ENCODE results near the gene TGM5.
"Not testable (repeated sequence)": the region's sequence is repeated elsewhere in the genome, so short reads cannot be mapped to it uniquely, and the experiment has no call there.

TGM5 gene

GRCh38 chr15:43198556-43198955 is 68.2 kb downstream of the TGM5 start:
- not testable (repeated sequence) for DNase-seq (ENCODE audit: low read depth in 2 of 3, low spot score in 2 of 3)

GRCh38 chr15:43197773-43198172 is 69.0 kb downstream of the TGM5 start:
- not testable (repeated sequence) for DNase-seq (ENCODE audit: low read depth in 2 of 3, low spot score in 2 of 3)

- no peak for DNase-seq (ENCODE audit: low read depth in 2 of 3, low spot score in 2 of 3)
Measured at GRCh38 chr15:43196760-43197548, 69.8 kb downstream of the TGM5 start.

- DNase-seq (ENCODE audit: low read depth in 2 of 3, low spot score in 2 of 3) = no peak
Measured at GRCh38 chr15:43194795-43195194, 71.9 kb downstream of the TGM5 start.

- no peak for DNase-seq (ENCODE audit: low read depth in 2 of 3, low spot score in 2 of 3)
Measured at GRCh38 chr15:43193710-43194109, 73.0 kb downstream of the TGM5 start.

- no peak for DNase-seq (ENCODE audit: low read depth in 2 of 3, low spot score in 2 of 3)
Measured at GRCh38 chr15:43190178-43190577, 76.5 kb downstream of the TGM5 start.

GRCh38 chr15:43189296-43189695 is 77.4 kb downstream of the TGM5 start:
- DNase-seq (ENCODE audit: low read depth in 2 of 3, low spot score in 2 of 3) = no peak

GRCh38 chr15:43187544-43188155 is 79.1 kb downstream of the TGM5 start:
- DNase-seq (ENCODE audit: low read depth in 2 of 3, low spot score in 2 of 3) = no peak

- peak in 1 of 3 experiments; percentile 4 for DNase-seq (ENCODE audit: low read depth in 2 of 3, low spot score in 2 of 3)
Measured at GRCh38 chr15:43186003-43186353, 80.8 kb downstream of the TGM5 start.

- peak; percentile 70 to 91 (median 72) for DNase-seq (ENCODE audit: low read depth in 2 of 3, low spot score in 2 of 3)
Measured at GRCh38 chr15:43185157-43186002, 81.3 kb downstream of the TGM5 start, which contains the start of gene CCNDBP1. Gene CCNDBP1, plus strand, starts transcription at chr15:43185403. Its CDS starts 96 bp downstream, at chr15:43185499.

GRCh38 chr15:43184407-43185124 is 82.2 kb downstream of the TGM5 start:
- DNase-seq (ENCODE audit: low read depth in 2 of 3, low spot score in 2 of 3) = no peak

- no peak for DNase-seq (ENCODE audit: low read depth in 2 of 3, low spot score in 2 of 3)
Measured at GRCh38 chr15:43183270-43183669, 83.5 kb downstream of the TGM5 start.

All from activated CD8-positive, alpha-beta memory T cell treated with anti-CD3 and anti-CD28 coated beads for 48 hours (primary cell).